ENCODE measurements around the gene AKAP3. TPM values are rescaled to one million over a fixed set of nuclear protein-coding genes. Genes with fewer than 3 reads are reported as not detected.

The AKAP3 gene
- total RNA-seq, 2 experiments from 2014 or later = 0.96 to 2.0 TPM

DNA sequence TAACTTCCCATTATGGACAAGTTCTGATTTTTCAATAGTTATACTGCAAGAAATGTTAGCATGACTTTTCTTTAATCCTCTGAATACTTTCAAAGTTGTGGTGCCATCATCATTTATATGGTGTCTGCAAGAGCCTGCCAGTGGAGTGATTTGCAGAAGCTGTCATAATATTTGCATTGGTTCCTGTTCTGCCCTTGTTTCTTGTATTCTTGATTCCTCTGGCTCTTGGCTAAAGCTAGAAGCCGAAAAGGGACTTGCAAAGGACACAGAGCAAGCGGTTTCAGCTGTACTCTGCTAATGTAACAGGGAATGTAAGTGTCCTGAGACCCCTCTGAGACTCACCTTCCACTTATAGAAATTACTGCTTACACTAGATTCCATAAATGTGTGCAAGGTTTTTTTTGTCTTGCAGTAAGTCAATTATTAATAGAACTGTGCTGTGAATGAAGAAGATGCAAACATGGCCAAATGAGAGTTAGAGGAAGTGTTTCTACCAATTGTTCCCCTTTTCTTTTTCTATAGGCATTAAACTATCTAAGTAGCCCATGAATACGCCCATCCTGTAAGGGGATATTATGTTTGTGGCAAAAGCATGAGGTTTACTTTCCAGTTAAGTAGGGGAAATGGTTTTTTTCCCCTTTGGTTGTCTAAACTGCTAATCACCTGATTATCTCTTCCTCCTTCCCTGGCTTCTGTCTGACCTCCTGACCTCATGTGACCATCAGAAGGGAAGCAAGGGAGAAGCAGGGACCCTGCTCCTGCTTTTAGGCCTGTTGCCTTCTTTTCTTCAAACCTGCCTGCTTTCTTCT lies 81.6 kb downstream of the AKAP3 start:
- ChIA-PET POLR2A (no interaction called here), CTCF (no interaction called here)
- intact Hi-C loops (cut with DNase I, micrococcal nuclease) = no loop called here
- Histone ChIP-seq H3K27ac (ENCODE audit: low read depth in 1 of 2, low read length in 2 of 2) (no peak overlapping the region), H3K4me1 (ENCODE audit: insufficient read depth, low read length) (peaks cover 3% of the 10 kb centered on the region), H3K27me3 (ENCODE audit: control insufficient read depth in 1 of 2, insufficient read depth in 2 of 2, low read length in 2 of 2) (peaks cover 0 to 5% of the 10 kb centered on the region in 2 experiments), H3K9me3 (ENCODE audit: control insufficient read depth in 1 of 2, insufficient read depth in 1 of 2, low read length in 2 of 2) (no peaks in the 10 kb centered on the region), H3K4me3 (ENCODE audit: low read length) (no peak overlapping the region), H3K36me3 (ENCODE audit: insufficient read depth, low read length) (no peaks in the 10 kb centered on the region)
- Mint-ChIP-seq H3K27ac (no peak overlapping the region), H3K4me1 (ENCODE audit: low read depth) (peaks cover 5% of the 10 kb centered on the region), H3K4me3 (no peak overlapping the region), H3K9me3 (no peaks in the 10 kb centered on the region), H3K27me3 (peaks cover 32% of the 10 kb centered on the region), H3K36me3 (ENCODE audit: low read depth) (no peaks in the 10 kb centered on the region)
- TF ChIP-seq, protein P1, sequence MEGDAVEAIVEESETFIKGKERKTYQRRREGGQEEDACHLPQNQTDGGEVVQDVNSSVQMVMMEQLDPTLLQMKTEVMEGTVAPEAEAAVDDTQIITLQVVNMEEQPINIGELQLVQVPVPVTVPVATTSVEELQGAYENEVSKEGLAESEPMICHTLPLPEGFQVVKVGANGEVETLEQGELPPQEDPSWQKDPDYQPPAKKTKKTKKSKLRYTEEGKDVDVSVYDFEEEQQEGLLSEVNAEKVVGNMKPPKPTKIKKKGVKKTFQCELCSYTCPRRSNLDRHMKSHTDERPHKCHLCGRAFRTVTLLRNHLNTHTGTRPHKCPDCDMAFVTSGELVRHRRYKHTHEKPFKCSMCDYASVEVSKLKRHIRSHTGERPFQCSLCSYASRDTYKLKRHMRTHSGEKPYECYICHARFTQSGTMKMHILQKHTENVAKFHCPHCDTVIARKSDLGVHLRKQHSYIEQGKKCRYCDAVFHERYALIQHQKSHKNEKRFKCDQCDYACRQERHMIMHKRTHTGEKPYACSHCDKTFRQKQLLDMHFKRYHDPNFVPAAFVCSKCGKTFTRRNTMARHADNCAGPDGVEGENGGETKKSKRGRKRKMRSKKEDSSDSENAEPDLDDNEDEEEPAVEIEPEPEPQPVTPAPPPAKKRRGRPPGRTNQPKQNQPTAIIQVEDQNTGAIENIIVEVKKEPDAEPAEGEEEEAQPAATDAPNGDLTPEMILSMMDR (IDR thresholded peaks at IDR 0.05) = no peak
- DNase-seq = peak in 2 of 14 experiments; percentile 8 to 11
- ATAC-seq (ENCODE audit: poor library complexity) = no peak

DNA sequence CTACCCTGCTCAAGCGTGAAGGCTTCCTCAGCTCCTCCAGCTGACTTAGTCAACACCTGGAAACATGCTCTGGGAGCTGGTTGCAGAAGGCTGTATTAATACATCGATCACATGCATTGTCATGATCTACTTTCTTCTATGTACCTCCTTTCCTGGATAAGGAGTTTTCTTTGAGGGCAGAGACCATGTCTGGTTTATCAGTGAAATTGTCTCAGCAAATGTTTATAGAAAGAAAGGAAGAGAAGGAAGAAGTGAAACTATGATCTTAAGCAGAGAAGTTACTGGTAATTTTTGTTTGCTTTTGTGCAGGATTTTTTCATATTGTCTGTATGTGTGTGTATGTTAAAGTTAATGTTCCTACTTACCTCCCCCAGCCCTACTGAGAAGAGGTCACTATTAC lies 82.4 kb downstream of the AKAP3 start:
- Histone ChIP-seq H3K27me3 (ENCODE audit: control insufficient read depth in 1 of 2, insufficient read depth in 2 of 2, low read length in 2 of 2) (peaks cover 0 to 5% of the 10 kb centered on the region in 2 experiments), H3K27ac (ENCODE audit: low read depth in 1 of 2, low read length in 2 of 2) (no peak overlapping the region), H3K36me3 (ENCODE audit: insufficient read depth, low read length) (no peaks in the 10 kb centered on the region), H3K9me3 (ENCODE audit: control insufficient read depth in 1 of 2, insufficient read depth in 1 of 2, low read length in 2 of 2) (no peaks in the 10 kb centered on the region), H3K4me1 (ENCODE audit: insufficient read depth, low read length) (peaks cover 5% of the 10 kb centered on the region), H3K4me3 (ENCODE audit: low read length) (no peak overlapping the region)
- TF ChIP-seq, protein P1 (IDR thresholded peaks at IDR 0.05) = no peak
- no peaks in the 10 kb centered on the region for H3K36me3 Mint-ChIP-seq (ENCODE audit: low read depth)
- POLR2A ChIA-PET = no interaction called here
- H3K4me3 Mint-ChIP-seq = no peak overlapping the region
- DNase-seq (no peak), ATAC-seq (ENCODE audit: poor library complexity) (no peak)
- CTCF ChIA-PET = no interaction called here
- H3K9me3 Mint-ChIP-seq = no peaks in the 10 kb centered on the region
- H3K27me3 Mint-ChIP-seq = peaks cover 37% of the 10 kb centered on the region
- intact Hi-C loops (cut with DNase I, micrococcal nuclease) = no loop called here
- peaks cover 8% of the 10 kb centered on the region for H3K4me1 Mint-ChIP-seq (ENCODE audit: low read depth)
- H3K27ac Mint-ChIP-seq = no peak overlapping the region

Other genes starting within 250 kb of the AKAP3 start
- not detected for gene FGF6, start 203.2 kb downstream of the AKAP3 start, total RNA-seq
- under 1 TPM; 0.45 to 0.93 TPM for gene RAD51AP1, start 110.2 kb downstream of the AKAP3 start, total RNA-seq
- gene DYRK4, start 86.8 kb downstream of the AKAP3 start, total RNA-seq = 1 to 10 TPM; 5.4 to 7.2 TPM
- gene NDUFA9, start 63 bp upstream of the AKAP3 start, total RNA-seq = 10 to 100 TPM; 77.2 to 79.2 TPM
- gene GALNT8, start 71.3 kb upstream of the AKAP3 start, total RNA-seq = under 1 TPM; 0.44 to 0.56 TPM